Parathyroid adenoma (tissue), 2 donors: Measurements from ENCODE around the gene CNMD.

ENCODE experiments used
- H2AFZ ChIP-seq: fragments of 300-600 bp; sonication (generic); one replicate; pipeline ENCODE4 v1.7.0; 2017; ENCODE audit warnings: antibody characterized with exemption, mild to moderate bottlenecking
- H3K27ac ChIP-seq: fragments of 300-600 bp; sonication (generic); one replicate; pipeline ENCODE4 v1.7.0; 2017
- H3K27me3 ChIP-seq: fragments of 300-600 bp; sonication (generic); one replicate; pipeline ENCODE4 v1.7.0; 2017; ENCODE audit warnings: low read length; ENCODE audit not compliant: control insufficient read depth, insufficient read depth
- H3K36me3 ChIP-seq: fragments of 300-600 bp; sonication (generic); one replicate; pipeline ENCODE4 v1.7.0; 2017; ENCODE audit warnings: low read length; ENCODE audit not compliant: control insufficient read depth, insufficient read depth
- H3K4me1 ChIP-seq: fragments of 300-600 bp; sonication (generic); one replicate; pipeline ENCODE4 v1.7.0; 2017; ENCODE audit warnings: control low read depth
- H3K4me2 ChIP-seq: fragments of 300-600 bp; sonication (generic); one replicate; pipeline ENCODE4 v1.7.0; 2017; ENCODE audit warnings: low read length
- H3K4me3 ChIP-seq: fragments of 300-600 bp; sonication (generic); one replicate; pipeline ENCODE4 v1.7.0; 2017; ENCODE audit warnings: low read depth, low read length
- H3K79me2 ChIP-seq: fragments of 300-600 bp; sonication (generic); one replicate; pipeline ENCODE4 v1.7.0; 2017; ENCODE audit warnings: control low read depth
- H3K9ac ChIP-seq: fragments of 300-600 bp; sonication (generic); one replicate; pipeline ENCODE4 v1.7.0; 2017; ENCODE audit warnings: mild to moderate bottlenecking
- H3K9me3 ChIP-seq: fragments of 300-600 bp; sonication (generic); one replicate; pipeline ENCODE4 v1.7.0; 2017; ENCODE audit warnings: low read length; ENCODE audit not compliant: control insufficient read depth
- TF ChIP-seq, protein P1 (sequence below): fragments of 300-600 bp; sonication (generic); IDR thresholded peaks from one replicate; pipeline ENCODE4 v1.7.0; 2017; ENCODE audit warnings: antibody characterized with exemption, mild to moderate bottlenecking
- donor health status: primary hyperparathyroidism.

CNMD gene

DNA sequence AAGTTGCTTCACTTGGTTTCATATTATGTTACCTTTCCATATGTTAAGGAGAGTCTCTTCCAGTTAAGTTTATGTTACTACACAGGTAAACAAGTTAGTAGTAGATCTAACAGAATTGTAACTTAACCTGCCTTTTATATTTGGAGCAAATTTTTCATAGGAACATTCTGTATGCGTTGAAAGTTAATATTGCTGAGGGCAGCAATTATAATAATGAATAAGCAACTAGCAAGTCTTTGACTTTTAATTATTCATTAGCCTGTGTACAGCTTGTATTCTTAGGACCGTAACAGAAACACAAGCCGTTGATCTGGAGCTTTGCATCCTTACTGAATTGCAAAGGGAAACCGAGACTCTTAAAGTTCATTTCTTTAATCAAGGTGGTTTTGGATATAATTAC, 75.3 kb downstream of the CNMD start:
- Histone ChIP-seq H3K9me3 (no peaks in the 10 kb centered on the region), H3K79me2 (no peaks in the 10 kb centered on the region), H3K27ac (no peak overlapping the region), H3K4me1 (no peaks in the 10 kb centered on the region), H3K36me3 (no peaks in the 10 kb centered on the region), H3K9ac (no peak overlapping the region), H3K4me2 (no peak overlapping the region), H3K27me3 (no peaks in the 10 kb centered on the region), H2AFZ (no peak overlapping the region), H3K4me3 (no peak overlapping the region)
- TF ChIP-seq, protein P1, sequence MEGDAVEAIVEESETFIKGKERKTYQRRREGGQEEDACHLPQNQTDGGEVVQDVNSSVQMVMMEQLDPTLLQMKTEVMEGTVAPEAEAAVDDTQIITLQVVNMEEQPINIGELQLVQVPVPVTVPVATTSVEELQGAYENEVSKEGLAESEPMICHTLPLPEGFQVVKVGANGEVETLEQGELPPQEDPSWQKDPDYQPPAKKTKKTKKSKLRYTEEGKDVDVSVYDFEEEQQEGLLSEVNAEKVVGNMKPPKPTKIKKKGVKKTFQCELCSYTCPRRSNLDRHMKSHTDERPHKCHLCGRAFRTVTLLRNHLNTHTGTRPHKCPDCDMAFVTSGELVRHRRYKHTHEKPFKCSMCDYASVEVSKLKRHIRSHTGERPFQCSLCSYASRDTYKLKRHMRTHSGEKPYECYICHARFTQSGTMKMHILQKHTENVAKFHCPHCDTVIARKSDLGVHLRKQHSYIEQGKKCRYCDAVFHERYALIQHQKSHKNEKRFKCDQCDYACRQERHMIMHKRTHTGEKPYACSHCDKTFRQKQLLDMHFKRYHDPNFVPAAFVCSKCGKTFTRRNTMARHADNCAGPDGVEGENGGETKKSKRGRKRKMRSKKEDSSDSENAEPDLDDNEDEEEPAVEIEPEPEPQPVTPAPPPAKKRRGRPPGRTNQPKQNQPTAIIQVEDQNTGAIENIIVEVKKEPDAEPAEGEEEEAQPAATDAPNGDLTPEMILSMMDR = no peak

- Histone ChIP-seq H3K9me3 (no peaks in the 10 kb centered on the region), H3K9ac (no peak overlapping the region), H3K27me3 (no peaks in the 10 kb centered on the region), H3K4me3 (no peak overlapping the region), H3K79me2 (peaks cover 12% of the 10 kb centered on the region), H3K27ac (no peak overlapping the region), H3K4me1 (no peaks in the 10 kb centered on the region), H3K4me2 (no peak overlapping the region), H3K36me3 (no peaks in the 10 kb centered on the region), H2AFZ (no peak overlapping the region)
- TF ChIP-seq, protein P1 = no peak
Observed at GRCh38 chr13:52659340-52659739, 80.3 kb downstream of the CNMD start.
